GM12864 (cell line): ENCODE data around the gene DMTF1.
"Not testable (repeated sequence)": the region's sequence is repeated elsewhere in the genome, so short reads cannot be mapped to it uniquely, and the experiment has no call there.

ENCODE experiments used
- DNase-seq: peaks from one replicate; pipeline ENCODE4 v3.0.0-alpha.2; 2011; ENCODE audit warnings: low read depth
- H3K4me3 ChIP-seq: 2 replicates; pipeline ENCODE4 v1.5.1; 2011; ENCODE audit warnings: mild to moderate bottlenecking, low read depth, low read length, control low read depth
- CTCF ChIP-seq: IDR thresholded peaks from 2 replicates; pipeline ENCODE4 v1.5.1; 2011; ENCODE audit warnings: low read depth, mild to moderate bottlenecking, moderate library complexity, low read length, control low read depth, inconsistent platforms; ENCODE audit errors: missing control alignments

DMTF1 gene

GRCh38 chr7:87113077-87113476 is 39.2 kb upstream of the DMTF1 start:
- no peak overlapping the region for H3K4me3 ChIP-seq
- no peak for TF ChIP-seq CTCF
- DNase-seq = no peak

GRCh38 chr7:87113904-87114303 is 38.3 kb upstream of the DMTF1 start:
- not testable (repeated sequence) for DNase-seq, H3K4me3 ChIP-seq

DNA sequence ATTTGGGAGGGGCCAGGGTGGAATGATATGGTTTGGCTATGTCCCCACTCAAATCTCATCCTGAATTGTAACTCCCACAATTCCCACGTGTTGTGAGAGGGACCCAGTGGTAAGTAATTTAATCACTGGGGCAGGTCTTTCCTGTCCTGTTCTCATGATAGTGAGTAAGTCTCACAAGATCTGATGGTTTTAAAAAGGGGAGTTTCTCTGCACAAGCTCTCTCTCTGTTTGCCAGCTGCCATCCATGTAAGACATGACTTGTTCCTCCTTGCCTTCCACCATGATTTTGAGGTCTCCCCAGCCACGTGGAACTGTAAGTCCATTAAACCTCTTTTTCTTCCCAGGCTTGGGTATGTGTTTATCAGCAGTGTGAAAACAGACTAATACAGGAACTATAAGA is 36.5 kb upstream of the DMTF1 start:
- not testable (repeated sequence) for DNase-seq, H3K4me3 ChIP-seq

DNA sequence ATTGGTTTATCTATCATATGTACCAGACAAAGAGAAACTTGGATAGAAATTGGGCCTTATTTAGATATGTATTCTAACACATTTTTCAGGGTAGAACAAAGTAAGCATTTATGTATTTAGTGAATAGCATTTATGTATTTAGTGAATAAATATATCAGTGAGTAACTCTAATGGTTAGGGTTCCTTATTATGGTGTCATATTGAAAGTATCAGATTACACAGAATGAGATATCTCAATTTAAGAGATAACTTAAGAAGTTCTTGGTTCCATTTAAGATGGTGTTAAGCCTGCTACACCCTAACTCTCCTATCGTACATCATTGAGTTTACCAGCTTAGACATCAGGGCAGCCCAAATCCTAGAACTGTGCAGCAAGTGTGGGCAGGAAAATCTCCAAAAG is 35.9 kb upstream of the DMTF1 start:
- TF ChIP-seq CTCF = no peak
- H3K4me3 ChIP-seq = no peak overlapping the region
- DNase-seq = no peak

GRCh38 chr7:87119581-87119980 is 32.7 kb upstream of the DMTF1 start:
- no peak overlapping the region for H3K4me3 ChIP-seq
- no peak for TF ChIP-seq CTCF
- no peak for DNase-seq

DNA sequence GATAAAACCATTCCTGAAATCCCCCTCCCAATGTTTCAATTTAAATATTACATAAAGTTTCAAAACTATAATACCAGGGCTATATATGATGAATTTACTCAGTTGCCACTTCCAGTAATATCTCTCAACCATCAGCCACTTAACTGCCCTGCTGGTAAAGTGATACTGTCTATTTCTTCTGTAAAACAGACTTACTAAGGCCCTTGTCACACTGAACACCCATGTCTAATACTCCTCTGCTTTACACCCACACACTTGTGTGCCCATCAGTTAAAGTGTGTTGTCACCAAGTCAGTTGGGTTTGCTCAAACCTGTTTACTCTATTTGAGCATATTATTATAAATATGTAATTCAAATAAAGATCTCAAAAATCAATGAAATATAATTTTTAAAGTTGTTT is 29.1 kb upstream of the DMTF1 start:
- TF ChIP-seq CTCF = no peak
- DNase-seq = no peak
- H3K4me3 ChIP-seq = no peak overlapping the region

- H3K4me3 ChIP-seq = no peak overlapping the region
- DNase-seq = peak; percentile 47
- TF ChIP-seq CTCF = no peak
Measured at GRCh38 chr7:87127019-87127418, 25.2 kb upstream of the DMTF1 start.

- no peak overlapping the region for H3K4me3 ChIP-seq
- no peak for TF ChIP-seq CTCF
- no peak for DNase-seq
Measured at GRCh38 chr7:87128861-87129267, 23.4 kb upstream of the DMTF1 start.
